Gastroesophageal sphincter (tissue), 4 donors: ENCODE results near the gene FGD5. TPM values are rescaled to one million over a fixed set of nuclear protein-coding genes. Genes with fewer than 3 reads are reported as not detected.

Experiments
- ATAC-seq: fragments of 150-250 bp; one replicate; pipeline ENCODE4 v1.9.1; 2016; ENCODE audit warnings: mild to moderate bottlenecking, moderate library complexity
- H3K27ac ChIP-seq, 4 donors: fragments of 200-600 bp; sonication (generic) in 3 of 4; 1 replicate in 3 of 4; 2 replicates in 1 of 4; pipeline ENCODE4 v1.5.1; 2016 to 2019
- H3K27me3 ChIP-seq: fragments of 200-600 bp; sonication (generic); one replicate; pipeline ENCODE4 v1.5.1; 2019
- H3K36me3 ChIP-seq, 2 donors: fragments of 200-600 bp; sonication (generic); one replicate each; pipeline ENCODE4 v1.5.1; 2019; ENCODE audit warnings: control low read depth in 1 of 2
- H3K4me1 ChIP-seq, 3 donors: fragments of 200-600 bp; sonication (generic); 1 replicate in 2 of 3; 2 replicates in 1 of 3; pipeline ENCODE4 v1.5.1; 2016 to 2019; ENCODE audit warnings: control low read depth in 2 of 3
- H3K4me3 ChIP-seq, 2 donors: fragments of 200-600 bp; sonication (generic); one replicate each; pipeline ENCODE4 v1.5.1; 2019; ENCODE audit warnings: mild to moderate bottlenecking in 1 of 2, moderate library complexity in 1 of 2
- H3K9me3 ChIP-seq, 3 donors: fragments of 200-600 bp; sonication (generic); one replicate each; pipeline ENCODE4 v1.5.1; 2017 to 2019; ENCODE audit warnings: control low read depth in 2 of 3
- CTCF ChIP-seq, 4 experiments: fragments of 200-600 bp in 2 of 4; fragments of 450-650 bp in 2 of 4; sonication (generic) in 1 of 4; IDR thresholded peaks; one replicate each; pipeline ENCODE4 v1.5.1; 2017 to 2019; ENCODE audit warnings: antibody characterized with exemption in 4 of 4, mild to moderate bottlenecking in 2 of 4, moderate library complexity in 2 of 4
- EP300 ChIP-seq: sonication (generic); formaldehyde crosslinking; IDR thresholded peaks from one replicate; pipeline ENCODE4 v1.6.1; 2017; ENCODE audit warnings: antibody characterized with exemption, mild to moderate bottlenecking
- POLR2A ChIP-seq, 2 donors: fragments of 450-650 bp; IDR thresholded peaks; one replicate each; pipeline ENCODE4 v1.6.1; 2017; ENCODE audit warnings: antibody characterized with exemption in 2 of 2, mild to moderate bottlenecking in 2 of 2, moderate library complexity in 1 of 2
- POLR2AphosphoS5 ChIP-seq: sonication (generic); formaldehyde crosslinking; IDR thresholded peaks from one replicate; pipeline ENCODE4 v1.6.1; 2017; ENCODE audit warnings: antibody characterized with exemption
- WGBS, 2 donors: methylation state at CpG; one replicate each; pipeline ENCODE4 v1.1.5; 2018; ENCODE audit warnings: low coverage in 1 of 2; 5-methylcytosine and 5-hydroxymethylcytosine counted together
- total RNA-seq, 4 donors: library from RNA; depleted of rRNA; stranded (reverse); fragments of >200 nt; gene quantifications; one replicate each; pipeline ENCODE4 v1.1.0, GENCODE V29; 2016

Gene FGD5
- total RNA-seq, 4 donors from 2014 or later, result 16.1 to 18.7 (median 17.3) TPM

- no peak overlapping the region for H3K27ac ChIP-seq
- TF ChIP-seq POLR2AphosphoS5, result no peak
- TF ChIP-seq POLR2A (IDR thresholded peaks at IDR 0.05), result no peak
- TF ChIP-seq EP300, result no peak
- TF ChIP-seq CTCF (IDR thresholded peaks at IDR 0.05), result no peak
- H3K4me1 ChIP-seq, result peaks cover 0 to 32% (median 0%) of the 10 kb centered on the region in 3 donors
- peaks cover 16% of the 10 kb centered on the region for H3K27me3 ChIP-seq
- 67 to 80% methylated on average over 1 to 7 of the region's 10 CpGs for WGBS, 2 donors
- no peaks in the 10 kb centered on the region for H3K9me3 ChIP-seq
- no peak for ATAC-seq
- no peak overlapping the region for H3K4me3 ChIP-seq
- no peaks in the 10 kb centered on the region for H3K36me3 ChIP-seq
These were observed 16.9 kb upstream of the FGD5 start for GRCh38 chr3:14801668-14802380.

GRCh38 chr3:14802381-14802731, 16.4 kb upstream of the FGD5 start:
- TF ChIP-seq CTCF (IDR thresholded peaks at IDR 0.05) (no peak), EP300 (no peak), POLR2AphosphoS5 (no peak), POLR2A (IDR thresholded peaks at IDR 0.05) (no peak)
- Histone ChIP-seq H3K4me3 (no peak overlapping the region), H3K36me3 (no peaks in the 10 kb centered on the region), H3K27me3 (peaks cover 21% of the 10 kb centered on the region), H3K9me3 (no peaks in the 10 kb centered on the region), H3K4me1 (peaks cover 0 to 29% (median 0%) of the 10 kb centered on the region in 3 donors), H3K27ac (no peak overlapping the region)
- no peak for ATAC-seq
- 57% methylated on average over 4 of the region's 7 CpGs; no CpG with 5 or more reads in 1 of the 2 donors for WGBS, 2 donors

GRCh38 chr3:14803101-14803980, 15.4 kb upstream of the FGD5 start:
- Histone ChIP-seq H3K27ac (peak overlapping the region in 3 of 4 donors; percentile 34 to 66 (median 38)), H3K4me1 (peaks cover 0 to 29% (median 0%) of the 10 kb centered on the region in 3 donors), H3K27me3 (peaks cover 16% of the 10 kb centered on the region), H3K4me3 (no peak overlapping the region), H3K36me3 (no peaks in the 10 kb centered on the region), H3K9me3 (no peaks in the 10 kb centered on the region)
- peak; percentile 69 for ATAC-seq
- TF ChIP-seq CTCF (IDR thresholded peaks at IDR 0.05) (no peak), POLR2AphosphoS5 (no peak), EP300 (no peak), POLR2A (IDR thresholded peaks at IDR 0.05) (no peak)
- WGBS, 2 donors, result 60 to 73% methylated on average over 3 to 7 of the region's 13 CpGs

- TF ChIP-seq POLR2AphosphoS5, result no peak
- TF ChIP-seq CTCF (IDR thresholded peaks at IDR 0.05), result no peak
- no peak for TF ChIP-seq POLR2A (IDR thresholded peaks at IDR 0.05)
- no peak for TF ChIP-seq EP300
- no peak overlapping the region for H3K4me3 ChIP-seq
- 57 to 60% methylated on average over 3 to 5 of the region's 12 CpGs for WGBS, 2 donors
- no peaks in the 10 kb centered on the region for H3K36me3 ChIP-seq
- H3K4me1 ChIP-seq, result peaks cover 0 to 29% (median 0%) of the 10 kb centered on the region in 3 donors
- peaks cover 16% of the 10 kb centered on the region for H3K27me3 ChIP-seq
- H3K9me3 ChIP-seq, result no peaks in the 10 kb centered on the region
- peak overlapping the region in 3 of 4 donors; percentile 34 to 66 (median 38) for H3K27ac ChIP-seq
- peak; percentile 67 for ATAC-seq
These were observed 14.6 kb upstream of the FGD5 start for GRCh38 chr3:14803981-14804834.
